WTC11 (cell line): ENCODE measurements around the gene RTP5. TPM values are rescaled to one million over a fixed set of nuclear protein-coding genes. Genes with fewer than 3 reads are reported as not detected.

ENCODE experiments used
- ATAC-seq: fragments of 200-7000 bp; cut with Tn5 transposase; 2 replicates; pipeline ENCODE4 v1.10.0; 2021; ENCODE audit warnings: mild to moderate bottlenecking, moderate library complexity
- CTCF ChIA-PET: fragments of 300-600 bp; sonication (Branson Sonifier 250); formaldehyde crosslinking; loops from one replicate; lab custom pipeline; 2021; ENCODE audit warnings: antibody characterized with exemption; lab: Charles Lee
- POLR2A ChIA-PET: fragments of 350-600 bp; sonication (Branson Sonifier 250); formaldehyde crosslinking; loops from one replicate; lab custom pipeline; 2021; ENCODE audit warnings: antibody characterized with exemption; lab: Charles Lee
- DNase-seq: peaks from one replicate; pipeline ENCODE4 v3.0.0; 2021; ENCODE audit warnings: low spot score
- H3K27ac Mint-ChIP-seq: 2 replicates; pipeline ENCODE4 v1.8.0; 2021; ENCODE audit warnings: mixed read lengths
- H3K27me3 Mint-ChIP-seq: 2 replicates; pipeline ENCODE4 v1.8.0; 2021; ENCODE audit warnings: low read depth, mild to moderate bottlenecking, moderate library complexity, mixed read lengths
- H3K36me3 Mint-ChIP-seq: 2 replicates; pipeline ENCODE4 v1.8.0; 2021; ENCODE audit warnings: mixed read lengths
- H3K4me1 Mint-ChIP-seq: 2 replicates; pipeline ENCODE4 v1.8.0; 2022; ENCODE audit warnings: mixed read lengths
- H3K4me3 Mint-ChIP-seq: 2 replicates; pipeline ENCODE4 v1.8.0; 2021; ENCODE audit warnings: mild to moderate bottlenecking, moderate library complexity, mixed read lengths
- H3K9me3 Mint-ChIP-seq: 2 replicates; pipeline ENCODE4 v1.8.0; 2021; ENCODE audit warnings: mixed read lengths
- E2F4 ChIP-seq: sonication (generic); formaldehyde crosslinking; IDR thresholded peaks from 2 replicates; pipeline ENCODE4 v1.8.1; 2022; ENCODE audit warnings: low read depth, mild to moderate bottlenecking, moderate library complexity, missing genetic modification reagents, borderline replicate concordance
- GRHL2 ChIP-seq: fragments of 250-450 bp; sonication (Bioruptor Pico); IDR thresholded peaks from 2 replicates; pipeline ENCODE4 v1.8.0; 2022; ENCODE audit warnings: mild to moderate bottlenecking, moderate library complexity; ENCODE audit not compliant: insufficient replicate concordance, severe bottlenecking
- JAZF1 ChIP-seq: fragments of 250-450 bp; sonication (Bioruptor Pico); IDR thresholded peaks from 2 replicates; pipeline ENCODE4 v1.9.0; 2021; ENCODE audit warnings: moderate library complexity, mild to moderate bottlenecking, inconsistent platforms
- PRDM15 ChIP-seq: sonication (generic); formaldehyde crosslinking; IDR thresholded peaks from 2 replicates; pipeline ENCODE4 v1.8.0; 2022; ENCODE audit warnings: missing genetic modification reagents
- TEAD1 ChIP-seq: sonication (generic); formaldehyde crosslinking; IDR thresholded peaks from 2 replicates; pipeline ENCODE4 v1.8.0; 2022; ENCODE audit warnings: mild to moderate bottlenecking, missing genetic modification reagents
- ZNF219 ChIP-seq: sonication (generic); formaldehyde crosslinking; IDR thresholded peaks from 2 replicates; pipeline ENCODE4 v1.8.0; 2023; ENCODE audit warnings: missing genetic modification reagents, mild to moderate bottlenecking, borderline replicate concordance
- total RNA-seq: library from RNA; stranded (reverse); gene quantifications from 3 replicates; pipeline ENCODE4 v1.2.3, GENCODE V29; 2021
- TF ChIP-seq, protein P1 (sequence below): sonication (generic); formaldehyde crosslinking; IDR thresholded peaks from 2 replicates; pipeline ENCODE4 v1.8.1; 2023; ENCODE audit warnings: mild to moderate bottlenecking, missing genetic modification reagents
- TF ChIP-seq, protein P2 (sequence below): sonication (generic); formaldehyde crosslinking; IDR thresholded peaks from 2 replicates; pipeline ENCODE4 v1.8.0; 2023; ENCODE audit warnings: missing genetic modification reagents, mild to moderate bottlenecking, borderline replicate concordance

Gene RTP5
- total RNA-seq, 1 experiment from 2014 or later: not detected

- TF ChIP-seq E2F4 (CRISPR knock-in tag) (no peak), GRHL2 (CRISPR knock-in tag) (no peak), ZNF219 (CRISPR knock-in tag) (no peak), TEAD1 (no peak)
- TF ChIP-seq, protein P1, sequence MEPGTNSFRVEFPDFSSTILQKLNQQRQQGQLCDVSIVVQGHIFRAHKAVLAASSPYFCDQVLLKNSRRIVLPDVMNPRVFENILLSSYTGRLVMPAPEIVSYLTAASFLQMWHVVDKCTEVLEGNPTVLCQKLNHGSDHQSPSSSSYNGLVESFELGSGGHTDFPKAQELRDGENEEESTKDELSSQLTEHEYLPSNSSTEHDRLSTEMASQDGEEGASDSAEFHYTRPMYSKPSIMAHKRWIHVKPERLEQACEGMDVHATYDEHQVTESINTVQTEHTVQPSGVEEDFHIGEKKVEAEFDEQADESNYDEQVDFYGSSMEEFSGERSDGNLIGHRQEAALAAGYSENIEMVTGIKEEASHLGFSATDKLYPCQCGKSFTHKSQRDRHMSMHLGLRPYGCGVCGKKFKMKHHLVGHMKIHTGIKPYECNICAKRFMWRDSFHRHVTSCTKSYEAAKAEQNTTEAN (CRISPR knock-in tag): no peak
- TF ChIP-seq, protein P2, sequence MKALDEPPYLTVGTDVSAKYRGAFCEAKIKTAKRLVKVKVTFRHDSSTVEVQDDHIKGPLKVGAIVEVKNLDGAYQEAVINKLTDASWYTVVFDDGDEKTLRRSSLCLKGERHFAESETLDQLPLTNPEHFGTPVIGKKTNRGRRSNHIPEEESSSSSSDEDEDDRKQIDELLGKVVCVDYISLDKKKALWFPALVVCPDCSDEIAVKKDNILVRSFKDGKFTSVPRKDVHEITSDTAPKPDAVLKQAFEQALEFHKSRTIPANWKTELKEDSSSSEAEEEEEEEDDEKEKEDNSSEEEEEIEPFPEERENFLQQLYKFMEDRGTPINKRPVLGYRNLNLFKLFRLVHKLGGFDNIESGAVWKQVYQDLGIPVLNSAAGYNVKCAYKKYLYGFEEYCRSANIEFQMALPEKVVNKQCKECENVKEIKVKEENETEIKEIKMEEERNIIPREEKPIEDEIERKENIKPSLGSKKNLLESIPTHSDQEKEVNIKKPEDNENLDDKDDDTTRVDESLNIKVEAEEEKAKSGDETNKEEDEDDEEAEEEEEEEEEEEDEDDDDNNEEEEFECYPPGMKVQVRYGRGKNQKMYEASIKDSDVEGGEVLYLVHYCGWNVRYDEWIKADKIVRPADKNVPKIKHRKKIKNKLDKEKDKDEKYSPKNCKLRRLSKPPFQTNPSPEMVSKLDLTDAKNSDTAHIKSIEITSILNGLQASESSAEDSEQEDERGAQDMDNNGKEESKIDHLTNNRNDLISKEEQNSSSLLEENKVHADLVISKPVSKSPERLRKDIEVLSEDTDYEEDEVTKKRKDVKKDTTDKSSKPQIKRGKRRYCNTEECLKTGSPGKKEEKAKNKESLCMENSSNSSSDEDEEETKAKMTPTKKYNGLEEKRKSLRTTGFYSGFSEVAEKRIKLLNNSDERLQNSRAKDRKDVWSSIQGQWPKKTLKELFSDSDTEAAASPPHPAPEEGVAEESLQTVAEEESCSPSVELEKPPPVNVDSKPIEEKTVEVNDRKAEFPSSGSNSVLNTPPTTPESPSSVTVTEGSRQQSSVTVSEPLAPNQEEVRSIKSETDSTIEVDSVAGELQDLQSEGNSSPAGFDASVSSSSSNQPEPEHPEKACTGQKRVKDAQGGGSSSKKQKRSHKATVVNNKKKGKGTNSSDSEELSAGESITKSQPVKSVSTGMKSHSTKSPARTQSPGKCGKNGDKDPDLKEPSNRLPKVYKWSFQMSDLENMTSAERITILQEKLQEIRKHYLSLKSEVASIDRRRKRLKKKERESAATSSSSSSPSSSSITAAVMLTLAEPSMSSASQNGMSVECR (CRISPR knock-in tag): no peak
- TF ChIP-seq, all 79 proteins: peak for 0
- ATAC-seq (peak; percentile 41), DNase-seq (no peak)
- peaks cover 16% of the 10 kb centered on the region for H3K9me3 Mint-ChIP-seq
- ChIA-PET POLR2A (interaction anchor here (0.8 kb wide), 1 partner anchor 56 kb away, joined by 3 read pairs; no protein-coding TSS in a partner anchor), CTCF (no interaction called here)
- H3K4me1 Mint-ChIP-seq: peaks cover 7% of the 10 kb centered on the region; the same call in 1 of the 2 replicates
- H3K36me3 Mint-ChIP-seq: peaks cover 3% of the 10 kb centered on the region; the same call in 1 of the 2 replicates
- no peak overlapping the region for H3K4me3 Mint-ChIP-seq
- no peak overlapping the region for H3K27ac Mint-ChIP-seq
- peaks cover 8% of the 10 kb centered on the region for H3K27me3 Mint-ChIP-seq
Observed at GRCh38 chr2:241820625-241821384, 48.7 kb upstream of the RTP5 start.

DNA sequence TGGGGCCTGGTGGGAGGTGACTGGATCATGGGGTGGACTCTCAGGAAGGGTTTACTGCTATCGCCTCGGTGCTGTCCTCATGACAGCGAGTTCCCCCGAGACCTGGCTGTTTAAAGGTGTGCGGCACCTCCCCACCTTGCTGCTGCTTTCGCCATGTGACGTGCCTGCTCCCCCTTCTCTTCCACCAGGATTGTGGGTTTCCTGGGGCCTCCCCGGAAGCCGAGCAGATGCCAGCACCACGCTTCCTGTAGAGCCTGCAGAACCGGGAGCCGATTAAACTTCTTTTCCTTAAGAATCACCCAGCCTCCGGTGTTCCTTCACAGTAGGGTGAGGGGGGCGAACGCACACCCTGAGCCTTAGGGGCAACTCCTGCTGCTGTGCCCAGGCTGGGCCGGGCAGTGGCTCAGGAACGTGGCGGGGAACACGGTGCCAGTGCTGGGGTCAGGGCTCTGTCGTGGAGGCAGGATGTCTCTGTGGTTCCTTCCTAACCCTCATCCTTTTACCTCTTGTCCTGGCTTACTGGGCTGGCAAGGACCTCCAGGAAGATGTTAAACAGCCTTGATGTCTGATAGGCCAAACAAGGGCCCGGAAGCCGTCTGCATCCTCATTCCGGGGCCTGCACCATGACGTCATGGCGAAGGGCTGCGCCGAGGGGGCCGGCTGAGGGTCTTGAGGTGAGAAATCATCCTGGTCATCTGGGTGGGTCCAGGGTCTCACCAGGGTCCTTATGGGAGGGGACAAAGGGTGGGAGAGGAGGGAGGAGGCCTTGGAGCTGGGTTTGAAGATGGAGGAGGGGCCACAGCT is 47.9 kb upstream of the RTP5 start:
- Mint-ChIP-seq H3K27ac (peak overlapping the region; percentile 72; the same call in 1 of the 2 replicates), H3K4me3 (no peak overlapping the region), H3K27me3 (peaks cover 11% of the 10 kb centered on the region), H3K36me3 (peaks cover 4% of the 10 kb centered on the region; the same call in 1 of the 2 replicates), H3K4me1 (peaks cover 7% of the 10 kb centered on the region; the same call in 1 of the 2 replicates), H3K9me3 (peaks cover 23% of the 10 kb centered on the region)
- DNase-seq: no peak
- CTCF ChIA-PET: no interaction called here
- no peak; the same call in 1 of the 2 replicates for ATAC-seq
- POLR2A ChIA-PET: no interaction called here
- no peak for TF ChIP-seq GRHL2 (CRISPR knock-in tag)
- no peak for TF ChIP-seq JAZF1 (CRISPR knock-in tag)
- TF ChIP-seq PRDM15 (CRISPR knock-in tag): peak; percentile 80
